Activated T-cell treated with anti-CD3 and anti-CD28 coated beads, Interleukin-2, amount 50 U/mL, for 4 hours (primary cell): Measurements from ENCODE around the gene DGKD. TPM values are rescaled to one million over a fixed set of nuclear protein-coding genes. Genes with fewer than 3 reads are reported as not detected.
"Not testable (repeated sequence)": the region's sequence is repeated elsewhere in the genome, so short reads cannot be mapped to it uniquely, and the experiment has no call there.

Experiments used
- ATAC-seq, 2 donors: fragments of 200-7000 bp; cut with Tn5 transposase; one replicate each; pipeline ENCODE4 v1.10.0; 2021
- DNase-seq: peaks from one replicate; pipeline ENCODE4 v3.0.0-alpha.2; 2020
- H3K27me3 Mint-ChIP-seq: one replicate; pipeline ENCODE4 v1.8.0; 2021; ENCODE audit warnings: low read depth, mixed read lengths
- H3K36me3 Mint-ChIP-seq: one replicate; pipeline ENCODE4 v1.8.0; 2022; ENCODE audit warnings: mixed read lengths; ENCODE audit not compliant: insufficient read depth
- H3K4me1 Mint-ChIP-seq: one replicate; pipeline ENCODE4 v1.8.0; 2021; ENCODE audit warnings: low read depth, mixed read lengths
- H3K4me3 Mint-ChIP-seq: one replicate; pipeline ENCODE4 v1.8.0; 2021; ENCODE audit warnings: mild to moderate bottlenecking, moderate library complexity, mixed read lengths
- H3K9me3 Mint-ChIP-seq: one replicate; pipeline ENCODE4 v1.8.0; 2021; ENCODE audit warnings: mixed read lengths
- total RNA-seq, 3 donors: library from RNA; stranded (reverse); gene quantifications; one replicate each; pipeline ENCODE4 v1.2.1, GENCODE V29; 2021

The DGKD gene
- total RNA-seq, 3 donors from 2014 or later, result 38.8 to 44.9 (median 39.3) TPM

DNA sequence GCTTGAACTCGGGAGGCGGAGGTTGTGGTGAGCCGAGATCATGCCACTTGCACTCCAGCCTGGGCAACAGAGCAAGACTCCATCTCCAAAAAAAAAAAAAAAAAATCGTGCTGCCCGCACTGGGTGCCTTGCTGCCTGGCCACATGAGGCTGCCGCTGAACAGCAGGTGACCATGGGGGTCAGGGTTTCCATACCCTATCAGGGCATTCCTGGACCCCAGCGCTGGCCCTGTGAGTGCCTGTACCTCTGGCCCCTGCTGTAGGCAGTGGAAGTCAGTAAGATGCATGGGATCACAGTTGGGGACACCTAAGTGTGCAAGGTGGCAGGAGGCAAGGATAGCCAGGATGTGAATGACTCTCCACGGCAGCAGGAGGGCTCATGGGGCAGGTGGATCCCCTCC is 27.8 kb upstream of the DGKD start:
- Mint-ChIP-seq H3K36me3 (no peaks in the 10 kb centered on the region), H3K9me3 (no peaks in the 10 kb centered on the region), H3K4me1 (peaks cover 18% of the 10 kb centered on the region), H3K4me3 (no peak overlapping the region), H3K27me3 (no peaks in the 10 kb centered on the region)
- ATAC-seq (no peak), DNase-seq (no peak)

- Mint-ChIP-seq H3K9me3 (no peaks in the 10 kb centered on the region), H3K4me1 (peaks cover 33% of the 10 kb centered on the region), H3K36me3 (no peaks in the 10 kb centered on the region), H3K27me3 (no peaks in the 10 kb centered on the region), H3K4me3 (no peak overlapping the region)
- ATAC-seq (no peak), DNase-seq (no peak)
Measured at GRCh38 chr2:233328922-233329321, 25.4 kb upstream of the DGKD start.

GRCh38 chr2:233329489-233330135 is 24.7 kb upstream of the DGKD start:
- no peak for ATAC-seq
- Mint-ChIP-seq H3K27me3 (no peaks in the 10 kb centered on the region), H3K4me1 (peaks cover 37% of the 10 kb centered on the region), H3K36me3 (no peaks in the 10 kb centered on the region), H3K4me3 (no peak overlapping the region), H3K9me3 (no peaks in the 10 kb centered on the region)
- DNase-seq, result no peak

GRCh38 chr2:233331536-233331935 is 22.8 kb upstream of the DGKD start:
- H3K4me3 Mint-ChIP-seq, result peak overlapping the region; percentile 63
- ATAC-seq, result peak; percentile 81 to 90
- DNase-seq, result peak; percentile 62
- peaks cover 47% of the 10 kb centered on the region for H3K4me1 Mint-ChIP-seq
- H3K27me3 Mint-ChIP-seq, result no peaks in the 10 kb centered on the region
- no peaks in the 10 kb centered on the region for H3K36me3 Mint-ChIP-seq
- no peaks in the 10 kb centered on the region for H3K9me3 Mint-ChIP-seq

GRCh38 chr2:233332125-233332524 is 22.2 kb upstream of the DGKD start:
- no peaks in the 10 kb centered on the region for H3K9me3 Mint-ChIP-seq
- no peaks in the 10 kb centered on the region for H3K36me3 Mint-ChIP-seq
- no peak overlapping the region for H3K4me3 Mint-ChIP-seq
- ATAC-seq, result no peak
- H3K27me3 Mint-ChIP-seq, result no peaks in the 10 kb centered on the region
- H3K4me1 Mint-ChIP-seq, result peaks cover 47% of the 10 kb centered on the region
- no peak for DNase-seq

DNA sequence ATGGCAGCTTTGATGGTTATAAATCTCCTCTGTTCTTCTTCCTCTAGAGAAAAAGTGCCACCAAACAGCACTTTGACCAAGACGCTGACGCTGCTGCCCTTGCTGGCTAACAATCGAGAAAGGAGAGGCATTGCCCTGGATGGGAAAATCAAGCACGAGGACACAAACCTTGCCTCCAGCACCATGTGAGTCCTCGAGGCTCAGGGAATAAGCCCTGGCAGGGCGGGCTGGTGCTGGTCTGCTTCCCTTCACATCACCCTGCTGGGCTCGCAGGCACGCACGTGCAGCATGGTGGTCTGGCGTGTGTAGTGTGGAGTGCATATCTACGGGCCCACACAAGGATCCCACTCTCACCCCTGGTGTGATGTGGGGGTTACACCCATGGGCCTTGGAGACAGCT is 19.4 kb upstream of the DGKD start:
- DNase-seq (no peak), ATAC-seq (no peak)
- peaks cover 45% of the 10 kb centered on the region for H3K4me1 Mint-ChIP-seq
- no peaks in the 10 kb centered on the region for H3K27me3 Mint-ChIP-seq
- no peaks in the 10 kb centered on the region for H3K9me3 Mint-ChIP-seq
- no peak overlapping the region for H3K4me3 Mint-ChIP-seq
- no peaks in the 10 kb centered on the region for H3K36me3 Mint-ChIP-seq

DNA sequence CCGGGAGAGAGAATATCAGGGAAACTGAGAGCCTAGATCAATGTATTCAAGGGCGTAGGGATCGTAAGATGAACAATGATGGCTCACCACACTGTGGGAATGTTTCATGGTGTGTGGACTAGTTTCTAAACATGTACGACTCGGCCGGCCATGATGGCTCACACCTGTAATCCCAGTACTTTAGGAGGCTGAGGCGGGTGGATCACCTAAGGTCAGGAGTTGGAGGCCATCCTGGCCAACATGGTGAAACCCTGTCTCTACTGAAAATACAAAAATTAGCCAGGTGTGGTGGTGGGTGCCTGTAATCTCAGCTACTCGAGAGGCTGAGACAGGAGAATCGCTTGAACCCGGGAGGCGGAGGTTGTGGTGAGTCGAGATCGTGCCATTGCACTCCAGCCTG is 18.2 kb upstream of the DGKD start:
- H3K9me3 Mint-ChIP-seq, ATAC-seq, H3K4me3 Mint-ChIP-seq, H3K27me3 Mint-ChIP-seq, H3K36me3 Mint-ChIP-seq, DNase-seq: not testable (repeated sequence)
- peaks cover 42% of the 10 kb centered on the region for H3K4me1 Mint-ChIP-seq

DNA sequence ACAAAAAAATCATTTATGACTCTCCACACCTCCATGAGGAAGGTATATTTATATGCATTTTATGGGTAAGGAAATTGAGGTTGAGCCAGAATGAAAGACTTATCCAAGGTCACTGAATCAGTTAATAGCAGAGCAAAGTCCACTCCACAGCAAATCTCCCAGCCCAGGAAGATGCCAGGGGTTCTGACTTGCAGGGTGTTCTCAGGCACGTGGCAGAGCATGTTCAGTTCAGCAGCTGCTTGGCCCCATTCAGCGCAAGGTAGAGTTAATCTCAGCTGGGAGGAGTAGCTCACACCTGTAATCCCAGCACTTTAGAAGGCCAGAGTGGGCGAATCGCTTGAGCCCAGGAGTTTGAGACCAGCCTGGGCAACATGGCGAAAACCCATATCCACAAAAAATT is 17.8 kb upstream of the DGKD start:
- Mint-ChIP-seq H3K36me3 (no peaks in the 10 kb centered on the region), H3K9me3 (no peaks in the 10 kb centered on the region), H3K27me3 (no peaks in the 10 kb centered on the region), H3K4me3 (no peak overlapping the region), H3K4me1 (peaks cover 38% of the 10 kb centered on the region)
- no peak for ATAC-seq
- DNase-seq, result no peak

DNA sequence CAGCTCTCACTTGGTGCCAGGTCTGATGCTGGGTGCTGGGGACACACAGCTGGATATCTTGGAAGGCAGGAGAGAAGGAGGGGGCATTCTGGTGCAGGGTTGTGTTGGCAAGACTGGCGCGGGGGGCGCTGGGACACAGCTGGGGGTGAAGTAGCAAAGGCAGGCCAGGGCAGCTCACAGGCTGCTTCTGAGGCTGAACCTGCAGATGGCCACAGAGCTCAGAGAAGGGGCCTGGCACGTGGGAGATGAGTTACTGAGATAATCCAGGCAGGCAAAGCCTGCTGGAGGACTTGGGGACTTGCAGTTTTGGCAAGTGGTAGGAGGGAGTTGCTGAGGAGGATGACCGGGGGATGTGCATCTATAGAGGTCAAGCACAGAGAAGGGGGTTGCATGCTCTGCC is 16.2 kb upstream of the DGKD start:
- Mint-ChIP-seq H3K36me3 (no peaks in the 10 kb centered on the region), H3K27me3 (no peaks in the 10 kb centered on the region), H3K4me3 (no peak overlapping the region), H3K4me1 (peaks cover 27% of the 10 kb centered on the region), H3K9me3 (no peaks in the 10 kb centered on the region)
- no peak for ATAC-seq
- no peak for DNase-seq

GRCh38 chr2:233338812-233339368 is 15.4 kb upstream of the DGKD start:
- H3K9me3 Mint-ChIP-seq, result no peaks in the 10 kb centered on the region
- no peaks in the 10 kb centered on the region for H3K27me3 Mint-ChIP-seq
- peaks cover 20% of the 10 kb centered on the region for H3K4me1 Mint-ChIP-seq
- ATAC-seq (no peak), DNase-seq (no peak)
- H3K36me3 Mint-ChIP-seq, result no peaks in the 10 kb centered on the region
- H3K4me3 Mint-ChIP-seq, result no peak overlapping the region

DNA sequence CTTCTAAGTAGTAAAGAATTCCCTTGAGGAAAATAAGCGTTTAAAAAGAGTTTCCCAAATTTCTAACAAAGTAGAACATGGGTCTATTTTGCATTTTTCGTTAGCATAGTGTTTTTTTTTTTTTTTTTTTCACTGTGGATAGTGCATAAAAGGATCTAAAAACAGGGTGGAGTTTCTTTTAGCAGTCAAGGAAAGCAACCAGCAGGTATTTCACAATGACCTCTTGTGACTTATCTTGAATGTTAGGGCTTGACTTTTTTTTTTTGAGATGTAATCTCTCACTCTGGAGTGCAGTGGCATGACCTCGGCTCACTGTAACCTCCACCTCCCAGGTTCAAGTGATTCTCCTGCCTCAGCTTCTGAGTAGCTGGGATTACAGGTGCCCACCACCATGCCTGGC is 14.9 kb upstream of the DGKD start:
- H3K9me3 Mint-ChIP-seq, result no peaks in the 10 kb centered on the region
- ATAC-seq (no peak), DNase-seq (no peak)
- peaks cover 15% of the 10 kb centered on the region for H3K4me1 Mint-ChIP-seq
- no peaks in the 10 kb centered on the region for H3K36me3 Mint-ChIP-seq
- H3K27me3 Mint-ChIP-seq, result no peaks in the 10 kb centered on the region
- H3K4me3 Mint-ChIP-seq, result no peak overlapping the region

DNA sequence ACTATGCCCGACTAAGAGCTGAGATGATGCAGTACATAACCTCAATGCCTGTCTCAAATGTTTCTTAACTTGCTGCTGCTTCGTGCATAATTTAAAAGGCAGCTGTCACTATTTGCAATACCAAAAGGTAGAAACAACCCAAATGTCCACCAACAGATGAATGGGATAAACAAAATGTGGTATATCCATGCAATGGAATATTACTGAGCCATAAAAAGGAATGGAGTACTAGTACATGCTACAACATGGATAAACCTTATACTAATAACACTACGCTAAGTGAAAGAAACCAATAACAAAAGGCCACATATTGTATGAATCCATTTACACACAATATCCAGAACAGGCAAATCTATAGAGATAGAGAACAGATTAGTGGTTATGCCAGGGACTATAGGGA is 13.0 kb upstream of the DGKD start:
- H3K36me3 Mint-ChIP-seq, result no peaks in the 10 kb centered on the region
- DNase-seq (no peak), ATAC-seq (no peak)
- peaks cover 6% of the 10 kb centered on the region for H3K4me1 Mint-ChIP-seq
- H3K27me3 Mint-ChIP-seq, result no peaks in the 10 kb centered on the region
- H3K9me3 Mint-ChIP-seq, result no peaks in the 10 kb centered on the region
- no peak overlapping the region for H3K4me3 Mint-ChIP-seq

GRCh38 chr2:233342301-233342700 is 12.0 kb upstream of the DGKD start:
- DNase-seq (no peak), ATAC-seq (no peak)
- Mint-ChIP-seq H3K9me3 (no peaks in the 10 kb centered on the region), H3K4me3 (no peak overlapping the region), H3K4me1 (peaks cover 6% of the 10 kb centered on the region), H3K36me3 (no peaks in the 10 kb centered on the region), H3K27me3 (no peaks in the 10 kb centered on the region)

GRCh38 chr2:233343171-233343705 is 11.1 kb upstream of the DGKD start:
- H3K4me3 Mint-ChIP-seq, result no peak overlapping the region
- no peaks in the 10 kb centered on the region for H3K27me3 Mint-ChIP-seq
- ATAC-seq, result no peak
- H3K36me3 Mint-ChIP-seq, result no peaks in the 10 kb centered on the region
- no peak for DNase-seq
- peaks cover 6% of the 10 kb centered on the region for H3K4me1 Mint-ChIP-seq
- no peaks in the 10 kb centered on the region for H3K9me3 Mint-ChIP-seq

DNA sequence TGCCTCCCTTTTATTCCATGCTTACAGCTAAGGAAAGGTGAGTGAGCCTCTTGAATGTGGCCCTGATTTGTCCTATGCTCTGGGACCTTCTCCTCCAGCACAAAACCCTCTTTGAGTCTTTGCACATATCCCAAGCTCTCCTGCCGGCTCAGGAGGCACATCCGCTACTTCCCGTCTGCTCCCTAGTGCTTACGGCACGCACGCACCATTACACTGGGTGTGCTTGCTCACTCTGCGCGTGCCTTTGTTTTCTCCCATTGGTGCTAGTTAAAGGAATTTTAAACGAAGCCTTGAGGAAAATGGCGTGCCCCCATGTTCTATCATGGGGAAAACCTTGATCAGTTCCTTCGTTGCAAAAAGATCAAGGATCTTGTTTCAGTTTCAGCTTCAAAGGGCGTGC is 7.9 kb upstream of the DGKD start:
- ATAC-seq (no peak), DNase-seq (no peak)
- Mint-ChIP-seq H3K4me1 (peaks cover 28% of the 10 kb centered on the region), H3K27me3 (no peaks in the 10 kb centered on the region), H3K4me3 (no peak overlapping the region), H3K36me3 (no peaks in the 10 kb centered on the region), H3K9me3 (no peaks in the 10 kb centered on the region)
